ENCODE measurements around the gene CORT. TPM values are rescaled to one million over a fixed set of nuclear protein-coding genes. Genes with fewer than 3 reads are reported as not detected.
"Not testable (repeated sequence)": the region's sequence is repeated elsewhere in the genome, so short reads cannot be mapped to it uniquely, and the experiment has no call there.

The CORT gene
- total RNA-seq, 2 donors from 2014 or later = 0.42 to 0.52 TPM

- peaks cover 16% of the 10 kb centered on the region for H3K27me3 Mint-ChIP-seq
- no peaks in the 10 kb centered on the region for H3K36me3 Mint-ChIP-seq (ENCODE audit: low read depth)
- ATAC-seq = no peak
- H3K4me1 Mint-ChIP-seq = no peaks in the 10 kb centered on the region
- no peak overlapping the region for H3K27ac Mint-ChIP-seq
- no peak for DNase-seq
- no peak overlapping the region for H3K4me3 Mint-ChIP-seq
- no peaks in the 10 kb centered on the region for H3K9me3 ChIP-seq (ENCODE audit: control insufficient read depth, low read length, poor library complexity, severe bottlenecking)
These were observed 2.9 kb upstream of the CORT start for GRCh38 chr1:10446790-10447422.

GRCh38 chr1:10450156-10450814, 454 bp downstream of the CORT start:
- DNase-seq (no peak), ATAC-seq (no peak)
- H3K4me3 Mint-ChIP-seq = no peak overlapping the region
- H3K4me1 Mint-ChIP-seq = no peaks in the 10 kb centered on the region
- no peaks in the 10 kb centered on the region for H3K36me3 Mint-ChIP-seq (ENCODE audit: low read depth)
- H3K27ac Mint-ChIP-seq = no peak overlapping the region
- H3K9me3 ChIP-seq (ENCODE audit: control insufficient read depth, low read length, poor library complexity, severe bottlenecking) = no peaks in the 10 kb centered on the region
- peaks cover 16% of the 10 kb centered on the region for H3K27me3 Mint-ChIP-seq

GRCh38 chr1:10450836-10451235, 1.0 kb downstream of the CORT start:
- DNase-seq (no peak), ATAC-seq (no peak)
- Mint-ChIP-seq H3K27me3 (peaks cover 16% of the 10 kb centered on the region), H3K4me1 (no peaks in the 10 kb centered on the region), H3K36me3 (ENCODE audit: low read depth) (no peaks in the 10 kb centered on the region), H3K4me3 (no peak overlapping the region), H3K27ac (no peak overlapping the region)
- no peaks in the 10 kb centered on the region for H3K9me3 ChIP-seq (ENCODE audit: control insufficient read depth, low read length, poor library complexity, severe bottlenecking)

GRCh38 chr1:10451287-10451686, 1.5 kb downstream of the CORT start:
- no peaks in the 10 kb centered on the region for H3K36me3 Mint-ChIP-seq (ENCODE audit: low read depth)
- no peak overlapping the region for H3K4me3 Mint-ChIP-seq
- H3K27ac Mint-ChIP-seq = no peak overlapping the region
- H3K27me3 Mint-ChIP-seq = peaks cover 16% of the 10 kb centered on the region
- no peaks in the 10 kb centered on the region for H3K4me1 Mint-ChIP-seq
- DNase-seq = no peak
- ATAC-seq = no peak
- no peaks in the 10 kb centered on the region for H3K9me3 ChIP-seq (ENCODE audit: control insufficient read depth, low read length, poor library complexity, severe bottlenecking)

- Mint-ChIP-seq H3K36me3 (ENCODE audit: low read depth) (no peaks in the 10 kb centered on the region), H3K4me1 (no peaks in the 10 kb centered on the region), H3K27ac (no peak overlapping the region), H3K4me3 (no peak overlapping the region), H3K27me3 (peaks cover 4% of the 10 kb centered on the region)
- H3K9me3 ChIP-seq (ENCODE audit: control insufficient read depth, low read length, poor library complexity, severe bottlenecking) = no peaks in the 10 kb centered on the region
- DNase-seq = no peak
- no peak for ATAC-seq
These were observed 6.2 kb downstream of the CORT start for GRCh38 chr1:10456048-10456447.

- ATAC-seq = no peak
- H3K9me3 ChIP-seq (ENCODE audit: control insufficient read depth, low read length, poor library complexity, severe bottlenecking) = no peaks in the 10 kb centered on the region
- Mint-ChIP-seq H3K36me3 (ENCODE audit: low read depth) (no peaks in the 10 kb centered on the region), H3K4me3 (no peak overlapping the region), H3K27ac (no peak overlapping the region), H3K27me3 (no peaks in the 10 kb centered on the region), H3K4me1 (no peaks in the 10 kb centered on the region)
- DNase-seq = no peak
These were observed 6.8 kb downstream of the CORT start for GRCh38 chr1:10456661-10457060.

GRCh38 chr1:10457462-10457861, 7.6 kb downstream of the CORT start:
- not testable (repeated sequence) for ATAC-seq; DNase-seq; H3K36me3 Mint-ChIP-seq (ENCODE audit: low read depth); H3K27ac Mint-ChIP-seq; H3K27me3 Mint-ChIP-seq; H3K4me3 Mint-ChIP-seq; H3K9me3 ChIP-seq (ENCODE audit: control insufficient read depth, low read length, poor library complexity, severe bottlenecking); H3K4me1 Mint-ChIP-seq

- no peaks in the 10 kb centered on the region for H3K9me3 ChIP-seq (ENCODE audit: control insufficient read depth, low read length, poor library complexity, severe bottlenecking)
- no peak overlapping the region for H3K27ac Mint-ChIP-seq
- DNase-seq (no peak), ATAC-seq (no peak)
- no peak overlapping the region for H3K4me3 Mint-ChIP-seq
- H3K27me3 Mint-ChIP-seq = no peaks in the 10 kb centered on the region
- H3K36me3 Mint-ChIP-seq (ENCODE audit: low read depth) = no peaks in the 10 kb centered on the region
- H3K4me1 Mint-ChIP-seq = no peaks in the 10 kb centered on the region
These were observed 8.0 kb downstream of the CORT start for GRCh38 chr1:10457875-10458274.

GRCh38 chr1:10459184-10459583, 9.4 kb downstream of the CORT start:
- Mint-ChIP-seq H3K27ac (no peak overlapping the region), H3K36me3 (ENCODE audit: low read depth) (no peaks in the 10 kb centered on the region), H3K27me3 (no peaks in the 10 kb centered on the region), H3K4me3 (no peak overlapping the region), H3K4me1 (no peaks in the 10 kb centered on the region)
- ATAC-seq (no peak), DNase-seq (no peak)
- H3K9me3 ChIP-seq (ENCODE audit: control insufficient read depth, low read length, poor library complexity, severe bottlenecking) = no peaks in the 10 kb centered on the region

GRCh38 chr1:10467078-10467477, 17.2 kb downstream of the CORT start:
- H3K4me3 Mint-ChIP-seq = no peak overlapping the region

GRCh38 chr1:10470043-10470442, 20.2 kb downstream of the CORT start:
- no peak for DNase-seq
- no peaks in the 10 kb centered on the region for H3K27me3 Mint-ChIP-seq
- no peak overlapping the region for H3K4me3 Mint-ChIP-seq
- no peaks in the 10 kb centered on the region for H3K9me3 ChIP-seq (ENCODE audit: control insufficient read depth, low read length, poor library complexity, severe bottlenecking)
- no peak overlapping the region for H3K27ac Mint-ChIP-seq
- H3K36me3 Mint-ChIP-seq (ENCODE audit: low read depth) = peaks cover 2% of the 10 kb centered on the region
- peaks cover 14% of the 10 kb centered on the region for H3K4me1 Mint-ChIP-seq
- no peak for ATAC-seq

More at GRCh38 chr1:10467078-10467477, 17.2 kb downstream of the CORT start:
- Mint-ChIP-seq H3K27me3 (no peaks in the 10 kb centered on the region), H3K36me3 (ENCODE audit: low read depth) (peaks cover 2% of the 10 kb centered on the region), H3K27ac (no peak overlapping the region), H3K4me1 (peaks cover 7% of the 10 kb centered on the region)
- H3K9me3 ChIP-seq (ENCODE audit: control insufficient read depth, low read length, poor library complexity, severe bottlenecking) = no peaks in the 10 kb centered on the region
- DNase-seq (no peak), ATAC-seq (no peak)

- Mint-ChIP-seq H3K27me3 (no peaks in the 10 kb centered on the region), H3K4me1 (peaks cover 27% of the 10 kb centered on the region), H3K27ac (peak overlapping the region; percentile 67), H3K4me3 (peak overlapping the region; percentile 97), H3K36me3 (ENCODE audit: low read depth) (peaks cover 2% of the 10 kb centered on the region)
- DNase-seq = no peak
- H3K9me3 ChIP-seq (ENCODE audit: control insufficient read depth, low read length, poor library complexity, severe bottlenecking) = no peaks in the 10 kb centered on the region
- no peak for ATAC-seq
These were observed 21.8 kb downstream of the CORT start for GRCh38 chr1:10471411-10472219.

All from T-helper 17 cell (primary cell).